GM12878 (cell line): ENCODE results near the gene MEAF6. TPM values are rescaled to one million over a fixed set of nuclear protein-coding genes. Genes with fewer than 3 reads are reported as not detected.

Experiments used
- ATAC-seq: fragments of 200-7000 bp; cut with Tn5 transposase; 3 replicates; pipeline ENCODE4 v1.9.1; 2020; ENCODE audit warnings: mild to moderate bottlenecking, moderate library complexity
- BruUV-seq: library from RNA; stranded (reverse); fragments of 400-500 nt; replicated peaks from 2 replicates; lab custom pipeline; 2021; lab: Mats Ljungman, UMichigan
- CTCF ChIA-PET: fragments of 300-600 bp; sonication (Branson Sonifier 250); formaldehyde crosslinking; extraction: SDS; loops from one replicate; lab custom pipeline; 2021; ENCODE audit warnings: inconsistent platforms; lab: Yijun Ruan, JAX
- POLR2A ChIA-PET: fragments of 350-600 bp; formaldehyde crosslinking; extraction: SDS; loops from one replicate; lab custom pipeline; 2021; ENCODE audit warnings: inconsistent platforms; lab: Charles Lee
- RAD21 ChIA-PET: fragments of 300-600 bp; sonication (Branson Sonifier 250); formaldehyde crosslinking; loops from one replicate; lab custom pipeline; 2023; ENCODE audit warnings: antibody characterized with exemption; ENCODE audit not compliant: unreplicated experiment; lab: Charles Lee
- SMC1A ChIA-PET: fragments of 300-600 bp; sonication (Branson Sonifier 250); formaldehyde crosslinking; loops from one replicate; lab custom pipeline; 2023; ENCODE audit not compliant: unreplicated experiment, uncharacterized antibody; lab: Charles Lee
- DNase-seq: peaks from one replicate; pipeline ENCODE4 v3.0.0-alpha.2; 2011; ENCODE audit warnings: low read depth, low spot score
- FAIRE-seq: peaks from 3 replicates; lab custom pipeline; 2011; peaks lifted over from hg19 to GRCh38; lab: Jason Lieb, UNC
- H2AFZ ChIP-seq: 2 replicates; pipeline ENCODE4 v1.6.0; 2011; ENCODE audit warnings: low read depth, low read length, control low read depth; ENCODE audit not compliant: control insufficient read depth
- H3K27ac ChIP-seq: 2 replicates; pipeline ENCODE4 v1.5.1; 2011; ENCODE audit warnings: control low read depth; ENCODE audit not compliant: control insufficient read depth, insufficient read depth
- H3K27me3 ChIP-seq, 2 experiments: replicated peaks in 1 of 2; 2 replicates each; pipeline versions ENCODE4 v1.6.0 to v1.6.1; 2011; ENCODE audit warnings: low read length in 1 of 2; ENCODE audit not compliant: control insufficient read depth in 2 of 2, insufficient read depth in 2 of 2
- H3K36me3 ChIP-seq, 2 experiments: 2 replicates each; pipeline ENCODE4 v1.5.1; 2011; ENCODE audit warnings: low read length in 1 of 2; ENCODE audit not compliant: control insufficient read depth in 2 of 2, insufficient read depth in 2 of 2
- H3K4me1 ChIP-seq: 2 replicates; pipeline ENCODE4 v1.6.1; 2011; ENCODE audit warnings: mild to moderate bottlenecking, low read length, moderate library complexity, mixed read lengths; ENCODE audit not compliant: control insufficient read depth, insufficient read depth
- H3K4me2 ChIP-seq: 2 replicates; pipeline ENCODE4 v1.6.0; 2011; ENCODE audit warnings: control low read depth; ENCODE audit not compliant: control insufficient read depth, insufficient read depth
- H3K4me3 ChIP-seq: fragments of 200-600 bp; sonication (generic); 2 replicates; pipeline ENCODE4 v1.5.1; 2016
- H3K79me2 ChIP-seq: 2 replicates; pipeline ENCODE4 v1.6.0; 2011; ENCODE audit warnings: low read length; ENCODE audit not compliant: control insufficient read depth, insufficient read depth
- H3K9ac ChIP-seq: 2 replicates; pipeline ENCODE4 v1.8.0; 2011; ENCODE audit warnings: low read length, control low read depth, mixed read lengths; ENCODE audit not compliant: control insufficient read depth, insufficient read depth
- H3K9me3 ChIP-seq: replicated peaks from 3 replicates; pipeline ENCODE4 v1.5.1; 2011; ENCODE audit warnings: mild to moderate bottlenecking, low read length; ENCODE audit not compliant: control insufficient read depth, insufficient read depth
- H4K20me1 ChIP-seq: 2 replicates; pipeline ENCODE4 v1.6.0; 2011; ENCODE audit not compliant: control insufficient read depth, insufficient read depth
- ASH2L ChIP-seq: fragments of 300-600, 200-600 bp; sonication (generic); IDR thresholded peaks from 2 replicates; pipeline ENCODE4 v1.6.1; 2017; ENCODE audit warnings: low read depth, mild to moderate bottlenecking, borderline replicate concordance
- ATF7 ChIP-seq: fragments of 450-650 bp; IDR thresholded peaks from 2 replicates; pipeline ENCODE4 v1.6.1; 2016; ENCODE audit warnings: low read depth, mild to moderate bottlenecking
- CEBPZ ChIP-seq: fragments of 150-350 bp; IDR thresholded peaks from 2 replicates; pipeline ENCODE4 v1.6.1; 2016; ENCODE audit warnings: low read depth, low read length
- GATAD2B ChIP-seq: fragments of 450-650 bp; conservative IDR thresholded peaks from 2 replicates; pipeline ENCODE4 v1.6.1; 2017; ENCODE audit warnings: low read depth, mild to moderate bottlenecking, moderate library complexity
- HCFC1 ChIP-seq: fragments of 150-350 bp; IDR thresholded peaks from 2 replicates; pipeline ENCODE4 v1.6.1; 2014; ENCODE audit warnings: low read length
- MAX ChIP-seq: IDR thresholded peaks from 2 replicates; pipeline ENCODE4 v1.6.1; 2012; ENCODE audit warnings: low read depth, low read length, improper control_type of control experiment
- MEF2A ChIP-seq: IDR thresholded peaks from 2 replicates; pipeline ENCODE4 v1.6.1; 2011; ENCODE audit warnings: low read depth, mild to moderate bottlenecking, low read length, moderate library complexity; ENCODE audit not compliant: insufficient read depth
- MLLT1 ChIP-seq: fragments of 450-650 bp; IDR thresholded peaks from 2 replicates; pipeline ENCODE4 v1.6.1; 2016; ENCODE audit warnings: mild to moderate bottlenecking
- NR2C2 ChIP-seq: IDR thresholded peaks from 2 replicates; pipeline ENCODE4 v1.6.1; 2011; ENCODE audit warnings: borderline replicate concordance, low read depth; ENCODE audit not compliant: control insufficient read depth, insufficient read length
- NR2F1 ChIP-seq: fragments of 450-650 bp; conservative IDR thresholded peaks from 2 replicates; pipeline ENCODE4 v1.6.1; 2017; ENCODE audit warnings: mild to moderate bottlenecking
- RCOR1 ChIP-seq: conservative IDR thresholded peaks from 2 replicates; pipeline ENCODE4 v1.6.1; 2012; ENCODE audit warnings: low read depth, low read length, improper control_type of control experiment
- SIX5 ChIP-seq: IDR thresholded peaks from 2 replicates; pipeline ENCODE4 v1.6.1; 2011; ENCODE audit warnings: mild to moderate bottlenecking, low read depth, low read length, moderate library complexity; ENCODE audit not compliant: severe bottlenecking
- SMARCA5 ChIP-seq: fragments of 450-650 bp; IDR thresholded peaks from 2 replicates; pipeline ENCODE4 v1.6.1; 2017; ENCODE audit warnings: mild to moderate bottlenecking
- SUPT20H ChIP-seq: IDR thresholded peaks from 2 replicates; pipeline ENCODE4 v1.6.1; 2011; ENCODE audit warnings: low read depth, mild to moderate bottlenecking, low read length, moderate library complexity, borderline replicate concordance; ENCODE audit not compliant: control insufficient read depth
- ZNF24 ChIP-seq: fragments of 450-650 bp; IDR thresholded peaks from 2 replicates; pipeline ENCODE4 v1.6.1; 2017; ENCODE audit warnings: antibody characterized with exemption, mild to moderate bottlenecking
- WGBS: methylation state at CpG from one replicate; pipeline ENCODE4 v1.1.6; 2016; ENCODE audit warnings: low lambda C conversion rate; ENCODE audit not compliant: insufficient replicate concordance, insufficient coverage; ENCODE audit errors: missing lambda C conversion rate; 5-methylcytosine and 5-hydroxymethylcytosine counted together
- in situ Hi-C: fragments of 300-500 bp; cut with MboI; formaldehyde crosslinking; loops from 9 replicates; pipeline ENCODE4 v1.14.3; 2018; ENCODE audit warnings: mixed read lengths
- intact Hi-C: fragments of 100-400 bp; cut with micrococcal nuclease; formaldehyde crosslinking; loops from one replicate; pipeline ENCODE4 v1.14.2; 2022; ENCODE audit not compliant: unreplicated experiment
- polyA plus RNA-seq, 11 experiments: library from polyadenylated mRNA; depleted of rRNA in 4 of 11; unstranded in 6 of 11; stranded (reverse) in 5 of 11; fragments of >200 nt; fragmentation: Nextera tagmentation in 4 of 11; fragmentation: Illumina TruSeq in 1 of 11; extraction: Ambion mirVana in 4 of 11; extraction: Trizol in 1 of 11; gene quantifications; 1 replicate in 1 of 11; 2 replicates in 10 of 11; pipeline versions ENCODE4 v1.2.1 to v1.2.3, GENCODE V29; 2011 to 2016; ENCODE audit warnings: inconsistent platforms in 2 of 11, missing spikeins in 2 of 11, low read depth in 1 of 11
- total RNA-seq, 4 experiments: library from RNA; depleted of rRNA in 3 of 4; stranded (reverse); fragments of >200 nt in 3 of 4; fragmentation: Illumina TruSeq in 1 of 4; extraction: Trizol in 1 of 4; gene quantifications; 2 replicates each; pipeline versions ENCODE4 v1.2.1 to v1.2.3, GENCODE V29; 2013 to 2021
- TF ChIP-seq, protein P1 (sequence below): fragments of 450-650 bp; formaldehyde crosslinking; IDR thresholded peaks from 2 replicates; pipeline ENCODE4 v1.4.0; 2022; ENCODE audit warnings: mild to moderate bottlenecking, moderate library complexity

MEAF6 gene
- total and polyA plus RNA-seq, 10 of the 15 experiments (the other 5 are each of a cell fraction or from before 2014, with no cell fraction given) = 30.8 to 75.0 (median 58.1) TPM

DNA sequence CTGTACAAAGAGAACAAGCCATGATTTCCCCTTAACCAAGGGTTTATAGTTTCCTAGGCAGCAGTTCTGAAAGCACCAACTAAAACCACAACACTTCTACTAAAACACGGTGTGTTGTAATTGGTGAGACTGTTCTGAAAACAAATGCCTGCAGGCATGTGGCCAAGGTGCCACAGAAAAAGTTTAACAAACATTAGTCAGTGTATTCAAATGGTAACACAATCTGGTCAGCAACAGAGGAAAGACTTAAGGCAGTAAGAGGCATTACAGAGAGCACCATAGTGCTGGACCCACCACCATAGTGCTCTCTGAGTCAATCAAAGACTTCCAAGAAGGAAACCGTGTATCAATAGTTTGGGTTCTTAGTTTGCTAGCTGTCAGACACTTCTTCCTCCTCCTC lies 22.8 kb upstream of the MEAF6 start:
- ATAC-seq = no peak
- CTCF ChIA-PET = interaction anchor here (1.3 kb wide), 1 partner anchor 145 kb away, joined by 4 read pairs; no protein-coding TSS in a partner anchor

More for the DNA sequence above, 22.8 kb upstream of the MEAF6 start:
- TSS peak; percentile 42 for BruUV-seq
- Histone ChIP-seq H3K4me1 (no peaks in the 10 kb centered on the region), H2AFZ (no peak overlapping the region), H3K79me2 (no peaks in the 10 kb centered on the region), H4K20me1 (no peaks in the 10 kb centered on the region; the same call in 1 of the 2 replicates), H3K4me3 (no peak overlapping the region), H3K27me3 (no peaks in the 10 kb centered on the region), H3K4me2 (no peak overlapping the region), H3K9ac (no peak overlapping the region), H3K36me3 (peaks cover 1 to 25% of the 10 kb centered on the region in 2 experiments), H3K27ac (no peak overlapping the region), H3K9me3 (no peaks in the 10 kb centered on the region)
- SMC1A ChIA-PET = no interaction called here
- RAD21 ChIA-PET = no interaction called here
- DNase-seq (no peak), FAIRE-seq (no peak)
- POLR2A ChIA-PET = no interaction called here
- in situ Hi-C loops (no loop called here), intact Hi-C loops (no loop called here)
- TF ChIP-seq SIX5 (no peak), HCFC1 (no peak), CEBPZ (no peak), MAX (no peak), RCOR1 (no peak), SUPT20H (no peak), GATAD2B (no peak), SMARCA5 (no peak), ASH2L (no peak), ATF7 (no peak), NR2F1 (no peak), ZNF24 (no peak), MEF2A (no peak), MLLT1 (no peak), NR2C2 (no peak)
- TF ChIP-seq, protein P1, sequence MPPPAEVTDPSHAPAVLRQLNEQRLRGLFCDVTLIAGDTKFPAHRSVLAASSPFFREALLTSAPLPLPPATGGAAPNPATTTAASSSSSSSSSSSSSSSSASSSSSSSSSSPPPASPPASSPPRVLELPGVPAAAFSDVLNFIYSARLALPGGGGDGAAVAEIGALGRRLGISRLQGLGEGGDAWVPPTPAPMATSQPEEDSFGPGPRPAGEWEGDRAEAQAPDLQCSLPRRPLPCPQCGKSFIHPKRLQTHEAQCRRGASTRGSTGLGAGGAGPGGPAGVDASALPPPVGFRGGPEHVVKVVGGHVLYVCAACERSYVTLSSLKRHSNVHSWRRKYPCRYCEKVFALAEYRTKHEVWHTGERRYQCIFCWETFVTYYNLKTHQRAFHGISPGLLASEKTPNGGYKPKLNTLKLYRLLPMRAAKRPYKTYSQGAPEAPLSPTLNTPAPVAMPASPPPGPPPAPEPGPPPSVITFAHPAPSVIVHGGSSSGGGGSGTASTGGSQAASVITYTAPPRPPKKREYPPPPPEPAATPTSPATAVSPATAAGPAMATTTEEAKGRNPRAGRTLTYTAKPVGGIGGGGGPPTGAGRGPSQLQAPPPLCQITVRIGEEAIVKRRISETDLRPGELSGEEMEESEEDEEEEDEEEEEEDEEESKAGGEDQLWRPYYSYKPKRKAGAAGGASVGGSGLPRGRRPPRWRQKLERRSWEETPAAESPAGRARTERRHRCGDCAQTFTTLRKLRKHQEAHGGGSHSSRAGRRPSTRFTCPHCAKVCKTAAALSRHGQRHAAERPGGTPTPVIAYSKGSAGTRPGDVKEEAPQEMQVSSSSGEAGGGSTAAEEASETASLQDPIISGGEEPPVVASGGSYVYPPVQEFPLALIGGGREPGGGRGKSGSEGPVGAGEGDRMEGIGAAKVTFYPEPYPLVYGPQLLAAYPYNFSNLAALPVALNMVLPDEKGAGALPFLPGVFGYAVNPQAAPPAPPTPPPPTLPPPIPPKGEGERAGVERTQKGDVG = no peak
- WGBS = 50% methylated on average over 2 of the region's 2 CpGs
